HG02970 (cell line): ENCODE results near the gene SPON2.

ENCODE experiments used
- ATAC-seq: cut with Tn5 transposase; IDR thresholded peaks from one replicate; pipeline ENCODE4 v1.9.1; 2021; ENCODE audit warnings: mild to moderate bottlenecking, moderate library complexity, moderate number of reproducible peaks; ENCODE audit not compliant: unreplicated experiment, low FRiP score

SPON2 gene

DNA sequence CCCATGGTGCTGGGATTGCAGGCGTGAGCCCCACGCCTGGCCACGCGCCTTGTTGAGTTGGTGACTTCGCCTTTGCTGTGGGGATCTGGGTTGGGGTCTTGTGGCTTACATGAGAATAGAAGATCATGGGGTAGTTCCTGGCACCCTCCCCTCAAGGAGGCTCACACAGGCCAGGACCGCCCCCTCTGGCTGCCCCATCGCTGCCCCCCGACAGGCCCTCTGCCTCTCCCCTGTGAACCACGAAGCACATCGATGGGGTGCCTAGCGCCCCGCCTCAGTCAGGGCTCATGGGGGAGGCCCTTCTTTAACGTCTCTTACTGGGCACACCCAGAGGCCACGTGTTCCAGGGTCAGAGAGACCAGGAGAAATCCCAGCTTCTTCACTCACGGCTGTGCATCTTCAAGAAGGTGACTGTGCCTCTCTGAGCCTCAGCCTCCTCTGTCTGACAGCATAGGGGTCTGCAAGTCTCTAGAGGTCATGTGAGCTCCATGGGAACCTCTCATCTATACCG lies 23.6 kb upstream of the SPON2 start:
- no peak for ATAC-seq

DNA sequence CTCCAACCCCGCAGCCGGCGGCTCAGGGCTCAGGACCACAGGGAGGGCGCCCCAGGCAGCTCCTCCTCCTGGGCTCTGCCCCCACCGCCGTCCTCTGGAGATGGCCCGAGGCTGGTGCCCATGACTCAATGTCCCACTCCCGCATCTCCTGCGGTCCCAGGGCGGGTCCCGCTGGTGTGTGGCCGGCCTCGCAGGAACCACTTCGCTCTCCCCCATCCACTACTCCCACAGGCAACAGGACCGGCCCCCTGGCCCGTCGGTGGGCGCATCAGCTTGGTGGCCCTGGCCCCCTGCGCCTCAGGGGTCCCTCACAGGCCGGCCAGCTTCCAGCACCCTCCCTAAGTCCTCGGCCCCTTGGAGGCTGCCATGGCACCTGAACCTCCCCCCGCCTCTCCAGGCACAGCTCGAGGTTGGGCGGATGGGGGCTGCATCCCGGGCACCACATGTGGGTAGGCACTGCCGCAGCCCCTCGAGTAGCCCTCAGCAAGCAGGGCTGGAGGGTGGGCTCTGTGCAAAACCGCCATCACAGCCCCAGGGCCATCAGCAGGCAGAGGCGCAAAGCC lies 22.8 kb upstream of the SPON2 start:
- ATAC-seq = no peak

DNA sequence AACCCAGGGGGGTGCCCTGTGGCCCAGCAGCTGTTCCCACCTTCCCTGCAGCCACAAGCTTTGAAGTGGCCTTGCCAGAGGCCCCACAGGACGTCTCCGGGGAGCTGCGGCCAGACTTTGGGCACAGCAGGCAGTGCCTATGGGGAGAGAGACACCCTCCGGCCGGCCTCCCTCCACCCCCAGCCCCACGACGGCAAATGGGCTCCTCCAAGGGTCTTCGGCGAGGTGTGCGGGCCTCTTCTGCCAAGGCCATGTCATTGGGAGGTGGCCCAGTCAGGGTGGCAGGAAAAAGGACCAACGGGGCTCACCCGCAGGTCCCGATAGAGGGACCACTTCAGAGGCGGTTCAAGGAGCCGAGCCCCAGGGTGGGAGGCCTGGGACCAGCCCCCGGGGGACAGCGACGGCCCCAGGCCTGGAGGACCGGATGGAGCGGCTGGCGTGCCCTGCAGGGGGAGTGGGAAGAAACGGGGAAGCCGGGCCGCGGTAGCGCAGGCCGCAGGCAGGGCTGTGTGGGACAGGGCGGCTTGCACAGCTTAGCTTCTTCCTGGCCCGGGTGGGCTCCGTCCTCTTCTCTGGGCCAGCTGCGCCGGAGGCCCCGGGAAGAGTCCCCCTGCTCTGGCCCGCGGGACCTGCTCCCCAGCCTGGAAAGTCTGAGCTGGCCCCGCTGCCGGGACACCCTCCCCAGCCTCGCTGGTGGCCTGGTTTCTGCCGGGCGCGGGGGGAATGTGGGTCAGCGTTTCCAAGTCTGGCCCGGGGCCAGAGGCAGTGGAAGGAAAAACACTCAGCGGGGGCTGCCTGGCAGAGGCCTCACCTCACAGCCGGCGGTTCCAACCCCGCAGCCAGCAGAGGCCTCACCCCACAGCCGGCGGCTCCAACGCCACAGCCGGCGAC lies 21.9 kb upstream of the SPON2 start:
- ATAC-seq = no peak

GRCh38 chr4:1193206-1194009 lies 21.0 kb upstream of the SPON2 start:
- ATAC-seq = no peak

DNA sequence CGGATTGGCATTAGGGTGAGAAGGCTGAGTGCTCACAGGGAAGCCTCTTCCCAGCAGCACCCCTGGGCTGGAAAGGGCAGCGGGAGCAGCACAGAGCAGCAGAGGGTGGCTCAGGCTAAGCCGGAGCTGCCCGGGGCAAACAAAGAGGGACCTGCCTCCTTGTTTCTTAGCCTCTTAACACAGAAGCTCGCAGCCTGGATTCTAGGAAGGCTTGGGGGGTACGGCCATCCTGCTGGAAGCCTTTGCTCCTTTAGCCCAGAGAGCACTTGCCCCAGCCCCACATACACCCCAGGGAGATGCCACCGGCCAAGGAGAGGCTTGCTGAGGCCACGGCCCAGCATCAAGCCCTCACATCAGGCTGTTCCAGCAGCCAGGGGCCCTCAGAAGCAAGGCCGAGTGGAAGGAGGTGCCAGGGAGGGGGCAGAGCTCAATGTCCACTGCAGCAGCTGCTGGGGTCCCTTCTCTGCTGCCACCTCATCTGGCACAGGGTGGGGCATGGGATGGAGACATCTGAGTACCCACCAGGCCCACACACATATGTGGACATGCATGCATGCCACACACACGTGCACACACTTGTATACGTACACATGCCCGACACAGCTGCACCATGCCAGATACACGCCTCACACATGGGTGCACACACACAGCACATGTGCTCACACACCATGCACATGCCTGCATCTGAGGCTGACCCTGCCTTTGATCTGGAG lies 20.3 kb upstream of the SPON2 start:
- no peak for ATAC-seq

DNA sequence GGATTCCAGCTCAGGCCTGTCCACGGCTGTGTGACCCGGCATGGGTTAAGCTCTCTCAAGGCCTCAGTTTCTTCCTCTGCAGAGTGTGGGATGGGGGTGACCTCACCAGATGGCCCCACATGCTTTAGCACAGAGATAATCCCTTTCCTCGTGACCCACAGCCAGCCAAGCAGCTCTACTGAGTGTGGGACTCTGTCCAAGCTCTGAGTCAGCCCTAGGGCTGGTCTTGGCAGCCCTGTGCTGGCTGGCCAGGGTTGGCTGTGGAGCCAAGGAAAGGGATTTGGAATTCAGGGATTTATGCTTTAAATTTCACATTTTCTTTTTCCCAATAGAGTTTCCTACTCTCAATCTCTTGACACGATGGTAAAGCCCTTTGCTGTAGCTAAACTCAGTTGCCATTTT lies 19.7 kb upstream of the SPON2 start:
- no peak for ATAC-seq

DNA sequence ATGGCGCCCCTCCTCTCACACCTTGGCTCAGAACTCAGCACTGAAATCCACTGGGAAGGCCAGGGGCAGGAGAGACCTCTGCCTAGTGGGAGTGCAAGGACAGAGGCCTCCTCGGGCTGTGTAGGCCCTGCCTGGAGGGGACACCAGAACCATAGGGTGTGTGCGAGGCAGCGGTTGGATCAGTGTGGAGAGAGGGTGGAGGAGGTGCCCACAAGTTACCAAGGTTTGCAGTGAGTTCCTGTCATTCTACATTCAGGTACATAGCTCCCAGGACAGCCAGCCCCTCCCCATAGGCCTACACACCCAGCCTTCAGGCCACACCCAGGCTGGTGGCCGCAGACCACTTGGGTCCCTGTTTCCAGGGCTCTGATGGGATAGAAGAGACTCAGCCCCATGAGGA lies 19.2 kb upstream of the SPON2 start:
- no peak for ATAC-seq

- ATAC-seq = no peak
Observed at GRCh38 chr4:1187182-1187581, 14.8 kb upstream of the SPON2 start.

DNA sequence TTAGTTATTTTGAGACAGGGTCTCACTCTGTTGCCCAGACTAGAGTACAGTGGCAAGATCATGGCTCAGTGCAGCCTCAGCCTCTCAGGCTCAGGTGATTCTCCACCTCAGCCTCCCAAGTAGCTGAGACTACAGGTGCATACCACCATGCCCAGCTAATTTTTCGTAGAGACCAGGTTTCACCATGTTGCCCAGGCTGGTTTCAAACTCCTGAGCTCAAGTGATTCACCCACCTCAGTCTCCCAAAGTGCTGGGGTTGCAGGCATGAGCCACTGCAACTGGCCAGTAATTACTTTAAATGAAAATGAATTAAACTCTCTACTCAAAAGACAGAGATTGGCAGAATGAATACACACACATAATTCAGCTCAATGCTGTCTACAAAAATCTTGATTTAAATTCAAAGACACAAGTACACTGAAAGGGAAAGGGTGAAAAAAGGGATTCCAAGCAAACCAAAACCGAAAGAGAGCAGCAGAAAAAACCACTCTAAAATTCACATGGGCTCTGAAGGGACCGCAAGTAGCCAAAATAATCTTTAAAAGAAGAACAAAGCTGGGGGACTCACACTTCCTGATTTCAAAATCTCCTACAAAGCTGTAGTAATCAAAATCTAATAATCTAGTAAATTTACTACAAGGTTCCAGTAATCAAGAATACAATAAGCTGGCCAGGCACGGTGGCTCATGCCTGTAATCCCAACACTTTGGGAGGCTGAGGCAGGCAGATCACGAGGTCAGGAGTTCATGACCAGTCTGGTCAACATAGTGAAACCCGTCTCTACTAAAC lies 11.8 kb upstream of the SPON2 start:
- peak; percentile 59 for ATAC-seq

- no peak for ATAC-seq
Observed at GRCh38 chr4:1182313-1182712, 9.9 kb upstream of the SPON2 start.

DNA sequence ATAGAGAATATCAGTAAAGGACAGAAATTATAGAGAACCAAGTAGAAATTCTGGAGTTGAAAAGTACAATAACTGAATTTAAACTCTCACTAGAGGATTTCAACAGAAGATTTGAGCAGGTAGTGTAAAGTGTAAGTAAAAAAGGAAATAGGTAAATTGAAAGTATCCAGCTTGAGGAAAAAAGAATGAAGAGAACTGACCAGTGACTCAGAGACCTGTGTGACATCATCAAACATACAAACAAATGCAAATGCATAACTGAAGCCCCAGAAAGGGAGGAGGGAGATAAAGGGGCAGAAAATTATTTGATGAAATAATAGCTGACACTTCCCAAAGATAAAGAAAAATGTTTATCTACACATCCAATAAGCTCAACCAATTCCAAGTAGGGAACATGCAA lies 8.3 kb upstream of the SPON2 start:
- ATAC-seq = no peak

DNA sequence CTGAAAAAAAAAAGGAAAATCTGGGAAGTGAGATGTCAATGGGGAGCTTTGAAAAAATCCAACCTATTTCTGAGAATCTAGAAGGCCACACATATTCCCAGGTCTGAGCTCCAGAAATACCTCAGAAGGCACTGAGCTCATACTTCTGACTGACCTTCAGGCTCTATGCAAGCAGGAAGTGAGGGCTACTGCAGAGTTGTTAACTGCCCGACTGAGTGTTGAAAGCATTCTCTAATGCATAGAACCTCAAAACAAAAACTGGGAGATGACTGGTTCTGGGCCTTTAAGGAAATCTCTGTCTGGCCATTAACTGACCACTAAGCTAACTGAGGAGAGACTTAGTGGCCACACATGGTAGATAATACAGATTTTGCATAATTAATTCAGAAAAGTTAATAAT lies 7.6 kb upstream of the SPON2 start:
- ATAC-seq = no peak

DNA sequence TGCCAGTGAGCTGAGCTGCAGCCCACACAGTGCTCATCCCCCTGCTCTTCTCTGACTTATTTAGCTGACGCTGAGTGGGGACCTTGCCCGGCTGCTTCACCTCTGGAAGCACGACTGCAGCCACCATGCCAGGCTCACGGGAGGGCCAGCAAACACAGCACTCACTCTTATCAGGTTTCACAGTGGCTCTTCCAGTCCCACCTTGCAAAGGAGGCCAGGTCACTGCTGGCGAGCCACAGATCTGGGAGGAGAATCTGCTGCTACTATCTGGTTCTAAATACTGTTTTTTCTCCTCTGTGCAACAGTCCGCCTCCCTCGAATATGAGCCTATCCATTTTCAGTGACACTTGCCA lies 6.7 kb upstream of the SPON2 start:
- no peak for ATAC-seq

DNA sequence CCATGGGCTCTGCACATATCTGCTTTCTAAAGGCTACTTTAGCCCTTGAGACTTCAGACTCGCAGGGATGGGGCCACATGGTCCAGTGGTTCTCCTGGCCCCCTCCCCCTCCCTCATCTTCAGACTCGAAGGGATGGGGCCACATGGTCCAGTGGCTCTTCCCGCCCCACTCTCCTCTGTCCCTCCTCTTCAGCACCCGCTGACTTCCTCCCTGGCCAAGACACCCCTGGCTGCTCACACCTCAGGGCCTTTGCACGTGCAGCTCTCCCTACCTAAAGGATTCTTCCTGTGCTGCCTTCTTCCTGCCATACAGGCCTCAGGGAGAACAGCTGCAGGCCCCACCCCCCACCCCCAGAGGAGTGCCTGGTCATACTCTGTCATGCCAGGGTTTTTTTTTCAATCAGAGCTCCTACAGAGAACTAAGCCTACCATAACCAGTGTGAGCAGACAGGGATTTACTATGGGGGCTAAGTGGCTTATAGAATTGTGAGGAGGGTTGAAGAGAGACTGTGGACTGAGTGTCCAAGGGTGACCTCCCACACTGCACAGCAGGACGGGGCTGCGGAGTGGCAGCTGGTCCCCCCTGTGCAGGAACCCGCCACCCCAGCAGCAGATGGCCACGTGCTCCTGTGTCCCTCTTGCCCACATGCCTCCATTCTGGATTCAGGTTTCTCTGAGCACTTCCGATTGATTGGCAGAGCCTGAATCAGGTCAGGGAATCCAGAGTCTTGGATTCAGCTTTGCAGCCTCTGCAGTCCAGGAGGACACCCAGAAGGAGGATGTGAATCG lies 6.1 kb upstream of the SPON2 start:
- no peak for ATAC-seq

DNA sequence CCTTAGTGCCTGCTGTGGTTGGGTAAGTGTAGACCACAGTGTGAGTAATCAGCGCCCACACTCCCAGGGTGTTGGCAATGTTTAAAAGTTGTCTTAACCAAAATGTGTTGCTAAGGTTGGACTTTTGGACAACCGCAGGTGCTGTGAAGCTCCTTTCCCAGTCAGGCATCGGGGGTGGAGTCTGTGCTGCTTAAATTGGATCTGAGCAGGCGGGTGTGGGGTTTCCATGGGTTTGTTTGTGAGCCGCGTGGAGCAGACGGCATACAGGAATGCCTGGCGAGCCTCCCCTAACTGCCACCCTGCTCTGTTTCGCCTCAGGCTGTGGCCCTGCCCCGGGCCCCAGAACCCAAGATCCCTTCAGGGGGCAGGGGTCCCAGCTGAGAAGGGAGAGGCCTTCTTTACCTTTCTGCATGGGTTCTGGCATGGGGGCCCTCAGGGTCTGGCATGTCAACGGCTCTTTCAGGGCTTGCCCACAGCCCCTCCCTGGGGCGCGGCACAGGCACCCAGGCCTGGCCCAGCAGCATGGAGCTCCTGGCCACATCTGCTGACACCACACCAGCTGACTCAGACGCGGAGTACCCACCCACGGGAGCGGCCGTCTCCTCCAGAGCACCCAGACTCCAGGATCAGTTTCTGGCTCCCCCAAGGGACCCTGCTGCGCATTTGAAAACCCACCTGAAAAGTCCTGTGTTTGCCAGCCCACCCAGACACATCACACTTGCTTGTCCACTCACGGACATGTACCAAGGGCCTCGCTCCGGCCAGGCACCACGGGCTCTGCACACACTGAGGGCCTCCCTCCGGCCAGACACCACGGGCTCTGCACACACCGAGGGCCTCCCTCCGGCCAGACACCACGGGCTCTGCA lies 5.1 kb upstream of the SPON2 start:
- no peak for ATAC-seq

DNA sequence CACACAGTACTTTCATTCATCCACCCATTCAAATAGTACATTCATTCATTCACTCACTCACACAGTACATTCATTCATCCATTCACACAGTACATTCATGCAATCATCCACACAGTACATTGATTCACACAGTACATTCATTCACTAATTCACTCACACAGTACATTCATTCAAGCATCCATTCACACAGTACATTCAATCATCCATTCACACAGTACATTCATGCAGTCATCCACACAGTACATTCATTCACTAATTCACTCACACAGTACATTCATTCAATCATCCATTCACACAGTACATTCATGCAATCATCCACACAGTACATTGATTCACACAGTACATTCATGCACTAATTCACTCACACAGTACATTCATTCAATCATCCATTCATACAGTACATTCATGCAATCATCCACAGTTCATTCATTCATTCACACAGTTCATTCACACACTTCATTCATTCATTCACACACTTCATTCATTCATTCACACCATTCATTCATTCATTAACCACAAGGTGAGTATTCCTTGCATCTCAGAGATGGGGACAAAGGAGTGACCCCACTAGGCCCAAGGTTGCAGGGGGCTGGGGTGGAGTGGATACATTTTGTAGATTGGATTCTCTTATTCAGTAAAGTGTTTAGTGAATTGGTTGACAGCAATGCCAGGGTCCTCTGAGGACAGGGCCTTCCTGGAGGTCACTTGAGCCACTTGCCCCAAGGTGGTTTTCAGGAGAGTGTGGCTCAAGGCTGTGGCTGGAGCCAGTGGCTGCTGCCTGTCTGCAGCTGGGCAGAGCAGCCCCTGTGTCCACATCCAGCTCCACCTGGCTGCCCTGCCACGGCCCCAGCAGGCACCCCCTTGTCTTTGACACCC lies 4.3 kb upstream of the SPON2 start:
- no peak for ATAC-seq

DNA sequence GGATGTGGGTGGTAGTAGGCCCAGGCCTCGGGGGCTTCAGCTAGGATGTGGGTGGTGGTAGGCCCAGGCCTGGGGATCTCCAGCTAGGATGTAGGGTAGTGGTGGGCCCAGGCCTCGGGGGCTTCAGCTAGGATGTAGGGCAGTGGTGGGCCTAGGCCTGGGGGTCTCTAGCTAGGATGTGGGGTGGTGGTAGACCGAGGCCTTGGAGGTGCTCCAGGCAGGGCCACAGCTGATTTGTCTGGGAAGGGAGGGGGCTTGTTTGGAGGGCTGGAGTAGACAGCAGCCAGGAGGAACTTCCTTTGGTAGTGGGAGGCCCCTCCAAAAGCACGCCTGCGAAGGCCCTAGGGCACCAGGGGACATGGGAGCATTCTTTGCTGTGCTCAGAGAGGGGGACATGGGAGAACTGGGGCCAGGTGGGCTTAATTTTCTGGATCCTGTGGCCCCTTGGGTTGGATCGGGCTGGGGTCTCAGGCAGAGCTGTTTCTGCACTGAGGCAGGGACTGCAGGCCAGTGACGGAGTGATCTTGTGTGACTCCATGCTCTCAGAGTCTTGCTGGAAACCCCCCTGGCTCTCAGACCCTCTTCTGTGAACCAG lies 3.3 kb upstream of the SPON2 start:
- ATAC-seq = no peak
